ENCODE data around the gene SERAC1.

GRCh38 chr6:158078320-158078719 lies 89.7 kb downstream of the SERAC1 start:
- TF ChIP-seq CTCF (IDR thresholded peaks at IDR 0.05) (no peak), POLR2A (IDR thresholded peaks at IDR 0.05; ENCODE audit: low read depth) (no peak), POLR2AphosphoS5 (IDR thresholded peaks at IDR 0.05) (no peak)

All from esophagus muscularis mucosa (tissue), 3 donors.